SK-N-SH treated with all-trans-retinoic acid at 6 μM for 48 hours (cell line): ENCODE data around the gene CTBP2.
A peak's percentile ranks its signal among the peaks of the same experiment; 100 is the strongest.

ENCODE experiments used
- ATAC-seq: fragments of 200-7000 bp; cut with Tn5 transposase; 3 replicates; pipeline ENCODE4 v1.9.1; 2020; ENCODE audit warnings: mild to moderate bottlenecking, moderate library complexity
- ARNTL ChIP-seq: fragments of 450-650 bp; formaldehyde crosslinking; IDR thresholded peaks from 2 replicates; pipeline ENCODE4 v1.5.0; 2020; ENCODE audit warnings: low read depth, mild to moderate bottlenecking, moderate library complexity, borderline replicate concordance
- CREB5 ChIP-seq: fragments of 250-450 bp; sonication (Bioruptor Pico); IDR thresholded peaks from 2 replicates; pipeline ENCODE4 v1.5.1; 2020; ENCODE audit warnings: low read depth, mild to moderate bottlenecking, moderate library complexity
- CSDC2 ChIP-seq: fragments of 250-450 bp; sonication (Bioruptor Pico); IDR thresholded peaks from 2 replicates; pipeline ENCODE4 v1.5.0; 2020; ENCODE audit warnings: mild to moderate bottlenecking, moderate library complexity
- CSRNP3 ChIP-seq: fragments of 250-450 bp; sonication (Bioruptor Pico); IDR thresholded peaks from 2 replicates; pipeline ENCODE4 v1.5.1; 2021; ENCODE audit warnings: mild to moderate bottlenecking, moderate library complexity
- ESRRG ChIP-seq: fragments of 250-450 bp; sonication (Bioruptor Pico); IDR thresholded peaks from 2 replicates; pipeline ENCODE4 v1.6.1; 2021; ENCODE audit warnings: mild to moderate bottlenecking
- GLIS3 ChIP-seq: fragments of 250-450 bp; sonication (Bioruptor Pico); IDR thresholded peaks from 2 replicates; pipeline ENCODE4 v1.5.0; 2020; ENCODE audit warnings: mild to moderate bottlenecking, moderate library complexity
- OSR1 ChIP-seq: fragments of 250-450 bp; sonication (Bioruptor Pico); IDR thresholded peaks from 2 replicates; pipeline ENCODE4 v1.8.0; 2022; ENCODE audit warnings: moderate library complexity, mild to moderate bottlenecking, inconsistent platforms
- PATZ1 ChIP-seq: fragments of 250-450 bp; sonication (Bioruptor Pico); IDR thresholded peaks from 2 replicates; pipeline ENCODE4 v1.8.0; 2020; ENCODE audit warnings: mild to moderate bottlenecking, moderate library complexity, borderline replicate concordance
- POU6F1 ChIP-seq: fragments of 250-450 bp; sonication (Bioruptor Pico); IDR thresholded peaks from 2 replicates; pipeline ENCODE4 v1.8.0; 2021; ENCODE audit warnings: low read depth, mild to moderate bottlenecking, moderate library complexity, borderline replicate concordance
- PPARA ChIP-seq: fragments of 250-450 bp; sonication (Bioruptor Pico); IDR thresholded peaks from 2 replicates; pipeline ENCODE4 v1.5.0; 2020; ENCODE audit warnings: mild to moderate bottlenecking, borderline replicate concordance
- RARB ChIP-seq: fragments of 250-450 bp; sonication (Bioruptor Pico); IDR thresholded peaks from 2 replicates; pipeline ENCODE4 v1.8.0; 2021; ENCODE audit warnings: mild to moderate bottlenecking, moderate library complexity
- SNAI2 ChIP-seq: fragments of 250-450 bp; sonication (Bioruptor Pico); IDR thresholded peaks from 2 replicates; pipeline ENCODE4 v1.5.0; 2020; ENCODE audit warnings: mild to moderate bottlenecking, moderate library complexity
- TCF4 ChIP-seq: fragments of 250-450 bp; sonication (Bioruptor Pico); IDR thresholded peaks from 2 replicates; pipeline ENCODE4 v1.8.0; 2021; ENCODE audit warnings: mild to moderate bottlenecking, moderate library complexity, borderline replicate concordance
- TOX ChIP-seq: fragments of 250-450 bp; sonication (Bioruptor Pico); IDR thresholded peaks from 2 replicates; pipeline ENCODE4 v1.8.0; 2021; ENCODE audit warnings: mild to moderate bottlenecking, moderate library complexity, borderline replicate concordance
- TSHZ2 ChIP-seq: fragments of 250-450 bp; sonication (Bioruptor Pico); IDR thresholded peaks from 2 replicates; pipeline ENCODE4 v1.5.0; 2020; ENCODE audit warnings: mild to moderate bottlenecking, moderate library complexity
- ZC3H10 ChIP-seq: fragments of 250-450 bp; sonication (Bioruptor Pico); IDR thresholded peaks from 2 replicates; pipeline ENCODE4 v1.5.1; 2021; ENCODE audit warnings: mild to moderate bottlenecking, moderate library complexity
- ZFP3 ChIP-seq: fragments of 250-450 bp; sonication (Bioruptor Pico); IDR thresholded peaks from 2 replicates; pipeline ENCODE4 v1.5.0; 2020; ENCODE audit warnings: mild to moderate bottlenecking, moderate library complexity
- ZNF565 ChIP-seq: fragments of 450-650 bp; formaldehyde crosslinking; conservative IDR thresholded peaks from 2 replicates; pipeline ENCODE4 v1.5.0; 2020; ENCODE audit warnings: low read depth, mild to moderate bottlenecking, moderate library complexity
- ZNF70 ChIP-seq: fragments of 450-650 bp; formaldehyde crosslinking; IDR thresholded peaks from 2 replicates; pipeline ENCODE4 v1.5.0; 2020; ENCODE audit warnings: mild to moderate bottlenecking, moderate library complexity
- ZNF8 ChIP-seq: fragments of 450-650 bp; formaldehyde crosslinking; IDR thresholded peaks from 2 replicates; pipeline ENCODE4 v1.5.0; 2020; ENCODE audit warnings: mild to moderate bottlenecking, moderate library complexity

Gene CTBP2

GRCh38 chr10:125161707-125162119 is 1.4 kb upstream of the CTBP2 start:
- peak; percentile 34 for ATAC-seq
- no peak for TF ChIP-seq ZNF70 (CRISPR knock-in tag)
- TF ChIP-seq GLIS3, result no peak
- TF ChIP-seq ZFP3 (CRISPR knock-in tag), result no peak
- no peak for TF ChIP-seq SNAI2
- no peak for TF ChIP-seq TSHZ2 (CRISPR knock-in tag)
- no peak for TF ChIP-seq TOX (CRISPR knock-in tag)
- TF ChIP-seq CREB5, result no peak
- TF ChIP-seq CSRNP3 (CRISPR knock-in tag), result no peak
- TF ChIP-seq ESRRG, result no peak
- TF ChIP-seq ZNF565, result no peak

GRCh38 chr10:125160856-125161706 is 718 bp upstream of the CTBP2 start:
- ATAC-seq, result peak; percentile 88
- TF ChIP-seq TCF4 (CRISPR knock-in tag) (no peak), TOX (CRISPR knock-in tag) (no peak), TSHZ2 (CRISPR knock-in tag) (0 out of 2 replicates have a peak, but pooled peaks have one; percentile 13)

GRCh38 chr10:125159486-125159931 is 854 bp downstream of the CTBP2 start:
- ATAC-seq, result no peak

More at GRCh38 chr10:125159486-125159931, 854 bp downstream of the CTBP2 start:
- TF ChIP-seq CSRNP3 (CRISPR knock-in tag) (no peak), ESRRG (no peak), ZC3H10 (CRISPR knock-in tag) (no peak), TOX (CRISPR knock-in tag) (no peak), ARNTL (CRISPR knock-in tag) (no peak), PATZ1 (CRISPR knock-in tag) (no peak), PPARA (CRISPR knock-in tag) (no peak), GLIS3 (no peak), RARB (CRISPR knock-in tag) (no peak), OSR1 (CRISPR knock-in tag) (no peak), CREB5 (no peak), ZNF565 (no peak), POU6F1 (CRISPR knock-in tag) (no peak), TCF4 (CRISPR knock-in tag) (no peak), ZNF8 (no peak), CSDC2 (CRISPR knock-in tag) (no peak), ZFP3 (CRISPR knock-in tag) (no peak), SNAI2 (no peak)
